Activated CD4-positive, alpha-beta memory T cell treated with anti-CD3 and anti-CD28 coated beads, Interleukin-2, amount 10 ng/mL, durations not matched to agents 7 days and 5 days (primary cell): Measurements from ENCODE around the gene NOL9. TPM values are rescaled to one million over a fixed set of nuclear protein-coding genes. Genes with fewer than 3 reads are reported as not detected.

ENCODE experiments used
- CTCF ChIA-PET: fragments of 350-600 bp; sonication (Branson Sonifier 250); formaldehyde crosslinking; loops from one replicate; lab custom pipeline; 2021; ENCODE audit warnings: antibody characterized with exemption, inconsistent platforms; lab: Charles Lee
- POLR2A ChIA-PET: fragments of 350-600 bp; sonication (Branson Sonifier 250); formaldehyde crosslinking; loops from one replicate; lab custom pipeline; 2021; ENCODE audit warnings: antibody characterized with exemption; lab: Charles Lee
- DNase-seq: peaks from one replicate; pipeline ENCODE4 v3.0.0-alpha.2; 2020
- H3K27ac Mint-ChIP-seq: one replicate; pipeline ENCODE4 v1.8.0; 2021; ENCODE audit warnings: mild to moderate bottlenecking, mixed read lengths
- H3K27me3 Mint-ChIP-seq: one replicate; pipeline ENCODE4 v1.8.0; 2021; ENCODE audit warnings: mixed read lengths
- H3K36me3 Mint-ChIP-seq: one replicate; pipeline ENCODE4 v1.8.0; 2021; ENCODE audit warnings: low read depth, mixed read lengths
- H3K4me1 Mint-ChIP-seq: one replicate; pipeline ENCODE4 v1.8.0; 2021; ENCODE audit warnings: mixed read lengths
- H3K4me3 Mint-ChIP-seq: one replicate; pipeline ENCODE4 v1.8.0; 2021; ENCODE audit warnings: mild to moderate bottlenecking, mixed read lengths
- H3K9me3 Mint-ChIP-seq: one replicate; pipeline ENCODE4 v1.8.0; 2021; ENCODE audit warnings: mixed read lengths
- total RNA-seq, 2 experiments: library from RNA; stranded (reverse); gene quantifications; one replicate each; pipeline ENCODE4 v1.2.3, GENCODE V29; 2021

The NOL9 gene
- total RNA-seq, 2 experiments from 2014 or later = 39.1 to 40.8 TPM

- no peak overlapping the region for H3K4me3 Mint-ChIP-seq
- no peaks in the 10 kb centered on the region for H3K4me1 Mint-ChIP-seq
- no peak for DNase-seq
- ChIA-PET CTCF (interaction anchor here (1.4 kb wide), 1 partner anchor 17 kb away, joined by 3 read pairs; no protein-coding TSS in a partner anchor), POLR2A (interaction anchor here (1.0 kb wide), 1 partner anchor 37 kb away, joined by 4 read pairs; no protein-coding TSS in a partner anchor)
- no peaks in the 10 kb centered on the region for H3K27me3 Mint-ChIP-seq
- no peaks in the 10 kb centered on the region for H3K9me3 Mint-ChIP-seq
- no peaks in the 10 kb centered on the region for H3K36me3 Mint-ChIP-seq
- no peak overlapping the region for H3K27ac Mint-ChIP-seq
These were observed 50.3 kb downstream of the NOL9 start for GRCh38 chr1:6503884-6504602.

GRCh38 chr1:6502000-6502891 lies 52.1 kb downstream of the NOL9 start:
- Mint-ChIP-seq H3K36me3 (no peaks in the 10 kb centered on the region), H3K4me1 (peaks cover 7% of the 10 kb centered on the region), H3K9me3 (no peaks in the 10 kb centered on the region), H3K4me3 (no peak overlapping the region), H3K27me3 (peaks cover 9% of the 10 kb centered on the region), H3K27ac (no peak overlapping the region)
- POLR2A ChIA-PET = no interaction called here
- DNase-seq = no peak
- CTCF ChIA-PET = interaction anchor here (0.7 to 1.5 kb wide), 4 partner anchors 12 to 579 kb away, joined by 3 to 4 read pairs (median 3); partner anchors contain the start of gene TAS1R1

GRCh38 chr1:6501279-6501813 lies 53.0 kb downstream of the NOL9 start:
- Mint-ChIP-seq H3K4me3 (no peak overlapping the region), H3K27me3 (peaks cover 14% of the 10 kb centered on the region), H3K9me3 (no peaks in the 10 kb centered on the region), H3K36me3 (no peaks in the 10 kb centered on the region), H3K27ac (no peak overlapping the region), H3K4me1 (peaks cover 9% of the 10 kb centered on the region)
- ChIA-PET CTCF (interaction anchor here (0.9 to 1.5 kb wide), 2 partner anchors 54 to 145 kb away, joined by 3 read pairs; partner anchors contain the start of gene TAS1R1), POLR2A (no interaction called here)
- DNase-seq = no peak

- no peaks in the 10 kb centered on the region for H3K9me3 Mint-ChIP-seq
- no peaks in the 10 kb centered on the region for H3K36me3 Mint-ChIP-seq
- DNase-seq = no peak
- ChIA-PET POLR2A (no interaction called here), CTCF (interaction anchor here (0.9 kb wide), 1 partner anchor 146 kb away, joined by 3 read pairs; no protein-coding TSS in a partner anchor)
- peaks cover 9% of the 10 kb centered on the region for H3K4me1 Mint-ChIP-seq
- H3K27me3 Mint-ChIP-seq = peaks cover 20% of the 10 kb centered on the region
- no peak overlapping the region for H3K4me3 Mint-ChIP-seq
- no peak overlapping the region for H3K27ac Mint-ChIP-seq
These were observed 53.6 kb downstream of the NOL9 start for GRCh38 chr1:6500544-6501278.

GRCh38 chr1:6499296-6499695 lies 55.0 kb downstream of the NOL9 start:
- H3K27ac Mint-ChIP-seq = no peak overlapping the region
- no peak overlapping the region for H3K4me3 Mint-ChIP-seq
- ChIA-PET CTCF (interaction anchor here (1.4 kb wide), 1 partner anchor 9 kb away, joined by 5 read pairs; no protein-coding TSS in a partner anchor), POLR2A (interaction anchor here (0.8 to 1.6 kb wide), 3 partner anchors 8 to 107 kb away, joined by 3 to 6 read pairs (median 3); no protein-coding TSS in a partner anchor)
- H3K36me3 Mint-ChIP-seq = no peaks in the 10 kb centered on the region
- H3K9me3 Mint-ChIP-seq = no peaks in the 10 kb centered on the region
- peaks cover 9% of the 10 kb centered on the region for H3K4me1 Mint-ChIP-seq
- no peak for DNase-seq
- H3K27me3 Mint-ChIP-seq = peaks cover 22% of the 10 kb centered on the region

- Mint-ChIP-seq H3K36me3 (no peaks in the 10 kb centered on the region), H3K9me3 (no peaks in the 10 kb centered on the region), H3K4me3 (no peak overlapping the region), H3K4me1 (peaks cover 9% of the 10 kb centered on the region), H3K27ac (no peak overlapping the region), H3K27me3 (peaks cover 22% of the 10 kb centered on the region)
- CTCF ChIA-PET = interaction anchor here (1.4 kb wide), 1 partner anchor 8 kb away, joined by 5 read pairs; no protein-coding TSS in a partner anchor
- POLR2A ChIA-PET = interaction anchor here (0.7 to 1.6 kb wide), 3 partner anchors 8 to 106 kb away, joined by 3 to 6 read pairs (median 3); partner anchors contain the start of gene NOL9
- no peak for DNase-seq
These were observed 55.7 kb downstream of the NOL9 start for GRCh38 chr1:6498576-6499111.

- H3K27me3 Mint-ChIP-seq = peaks cover 22% of the 10 kb centered on the region
- CTCF ChIA-PET = interaction anchor here (1.4 kb wide), 1 partner anchor 8 kb away, joined by 5 read pairs; no protein-coding TSS in a partner anchor
- no peaks in the 10 kb centered on the region for H3K36me3 Mint-ChIP-seq
- H3K4me1 Mint-ChIP-seq = peaks cover 9% of the 10 kb centered on the region
- no peak overlapping the region for H3K27ac Mint-ChIP-seq
- H3K4me3 Mint-ChIP-seq = peak overlapping the region; percentile 38
- no peaks in the 10 kb centered on the region for H3K9me3 Mint-ChIP-seq
- POLR2A ChIA-PET = interaction anchor here (0.7 to 1.6 kb wide), 2 partner anchors 7 to 56 kb away, joined by 3 to 6 read pairs; partner anchors contain the start of gene NOL9
- no peak for DNase-seq
These were observed 56.3 kb downstream of the NOL9 start for GRCh38 chr1:6497867-6498575.

- Mint-ChIP-seq H3K27ac (no peak overlapping the region), H3K4me3 (peak overlapping the region; percentile 38), H3K4me1 (peaks cover 12% of the 10 kb centered on the region), H3K27me3 (peaks cover 22% of the 10 kb centered on the region), H3K36me3 (no peaks in the 10 kb centered on the region), H3K9me3 (no peaks in the 10 kb centered on the region)
- POLR2A ChIA-PET = no interaction called here
- CTCF ChIA-PET = no interaction called here
- peak; percentile 49 for DNase-seq
These were observed 57.0 kb downstream of the NOL9 start for GRCh38 chr1:6497215-6497866.

- Mint-ChIP-seq H3K4me1 (peaks cover 13% of the 10 kb centered on the region), H3K27me3 (peaks cover 22% of the 10 kb centered on the region), H3K36me3 (no peaks in the 10 kb centered on the region), H3K4me3 (peak overlapping the region; percentile 10), H3K9me3 (no peaks in the 10 kb centered on the region), H3K27ac (no peak overlapping the region)
- ChIA-PET POLR2A (no interaction called here), CTCF (no interaction called here)
- no peak for DNase-seq
These were observed 57.5 kb downstream of the NOL9 start for GRCh38 chr1:6496890-6497214.

- ChIA-PET CTCF (no interaction called here), POLR2A (no interaction called here)
These were observed 58.0 kb downstream of the NOL9 start for GRCh38 chr1:6496365-6496721.

More at GRCh38 chr1:6496365-6496721, 58.0 kb downstream of the NOL9 start:
- no peak overlapping the region for H3K4me3 Mint-ChIP-seq
- H3K27ac Mint-ChIP-seq = no peak overlapping the region
- peaks cover 22% of the 10 kb centered on the region for H3K27me3 Mint-ChIP-seq
- H3K36me3 Mint-ChIP-seq = no peaks in the 10 kb centered on the region
- no peaks in the 10 kb centered on the region for H3K9me3 Mint-ChIP-seq
- no peak for DNase-seq
- H3K4me1 Mint-ChIP-seq = peaks cover 18% of the 10 kb centered on the region
